Peyer's patch (tissue), 4 donors: ENCODE data around the gene GPC6.

Experiments used
- POLR2A ChIP-seq, 2 donors: fragments of 450-650 bp; IDR thresholded peaks; one replicate each; pipeline ENCODE4 v1.5.1; 2017; ENCODE audit warnings: antibody characterized with exemption in 2 of 2, mild to moderate bottlenecking in 2 of 2, moderate library complexity in 2 of 2
- TF ChIP-seq, protein P1 (sequence below), 6 experiments: fragments of 450-650 bp in 4 of 6; fragments of 200-600 bp in 2 of 6; sonication (generic) in 1 of 6; IDR thresholded peaks; one replicate each; pipeline ENCODE4 v1.5.1; 2017 to 2019; ENCODE audit warnings: antibody characterized with exemption in 6 of 6, mild to moderate bottlenecking in 3 of 6, moderate library complexity in 1 of 6

DNA sequence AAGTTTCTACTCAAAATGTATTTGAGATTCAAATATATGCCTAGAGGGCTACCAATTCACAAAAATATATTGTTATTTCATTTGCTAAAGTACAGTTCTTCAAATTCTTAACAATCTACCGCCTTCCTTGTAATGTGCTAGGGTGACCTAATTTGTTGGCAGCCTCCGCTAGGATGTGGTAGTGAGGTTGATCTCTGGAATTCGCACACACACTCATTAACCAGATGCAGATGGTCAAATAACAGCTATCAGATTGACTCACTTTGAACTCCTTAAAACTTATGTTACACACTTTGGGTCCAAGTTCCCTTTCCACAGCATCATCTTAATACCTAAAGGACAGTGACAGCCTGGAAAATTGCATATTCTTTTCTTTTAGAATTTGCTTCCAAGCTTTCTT lies 885.6 kb downstream of the GPC6 start:
- no peak for TF ChIP-seq POLR2A (IDR thresholded peaks at IDR 0.05)
- TF ChIP-seq, protein P1, sequence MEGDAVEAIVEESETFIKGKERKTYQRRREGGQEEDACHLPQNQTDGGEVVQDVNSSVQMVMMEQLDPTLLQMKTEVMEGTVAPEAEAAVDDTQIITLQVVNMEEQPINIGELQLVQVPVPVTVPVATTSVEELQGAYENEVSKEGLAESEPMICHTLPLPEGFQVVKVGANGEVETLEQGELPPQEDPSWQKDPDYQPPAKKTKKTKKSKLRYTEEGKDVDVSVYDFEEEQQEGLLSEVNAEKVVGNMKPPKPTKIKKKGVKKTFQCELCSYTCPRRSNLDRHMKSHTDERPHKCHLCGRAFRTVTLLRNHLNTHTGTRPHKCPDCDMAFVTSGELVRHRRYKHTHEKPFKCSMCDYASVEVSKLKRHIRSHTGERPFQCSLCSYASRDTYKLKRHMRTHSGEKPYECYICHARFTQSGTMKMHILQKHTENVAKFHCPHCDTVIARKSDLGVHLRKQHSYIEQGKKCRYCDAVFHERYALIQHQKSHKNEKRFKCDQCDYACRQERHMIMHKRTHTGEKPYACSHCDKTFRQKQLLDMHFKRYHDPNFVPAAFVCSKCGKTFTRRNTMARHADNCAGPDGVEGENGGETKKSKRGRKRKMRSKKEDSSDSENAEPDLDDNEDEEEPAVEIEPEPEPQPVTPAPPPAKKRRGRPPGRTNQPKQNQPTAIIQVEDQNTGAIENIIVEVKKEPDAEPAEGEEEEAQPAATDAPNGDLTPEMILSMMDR (IDR thresholded peaks at IDR 0.05) = peak in 2 of 6 experiments; percentile 21 to 49
